ENCODE data around the gene HRH2. TPM values are rescaled to one million over a fixed set of nuclear protein-coding genes. Genes with fewer than 3 reads are reported as not detected.

Gene HRH2
- polyA plus RNA-seq, 2 donors: 0.18 to 0.40 TPM

DNA sequence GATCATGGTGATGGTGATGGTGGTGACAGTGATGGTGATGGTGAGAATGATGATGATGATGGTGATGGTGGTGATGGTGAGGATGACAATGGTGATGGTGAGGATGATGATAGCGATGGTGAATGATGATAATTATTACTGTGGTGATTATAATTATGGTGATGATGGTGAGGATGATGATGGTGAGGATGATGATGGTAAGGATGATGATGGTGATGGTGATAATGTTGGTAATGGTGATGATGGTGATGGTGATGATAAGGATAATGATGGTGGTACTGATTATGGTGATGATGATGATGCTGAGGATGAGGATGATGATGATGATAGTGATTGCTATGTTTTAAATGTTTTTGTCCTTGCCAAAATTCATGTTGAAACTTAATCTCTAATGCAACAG is 37.3 kb upstream of the HRH2 start:
- Histone ChIP-seq H3K27ac (ENCODE audit: low read depth in 2 of 2, low read length in 1 of 2) (no peak overlapping the region), H3K4me1 (ENCODE audit: control insufficient read depth in 2 of 2, insufficient read depth in 2 of 2, low read length in 1 of 2) (no peaks in the 10 kb centered on the region), H3K4me3 (ENCODE audit: low read depth in 1 of 2, low read length in 2 of 2) (no peak overlapping the region), H3K36me3 (ENCODE audit: control insufficient read depth in 2 of 2, insufficient read depth in 2 of 2, low read length in 1 of 2) (no peaks in the 10 kb centered on the region), H3K27me3 (ENCODE audit: control insufficient read depth in 1 of 2, insufficient read depth in 2 of 2, low read length in 2 of 2) (no peaks in the 10 kb centered on the region), H3K9me3 (ENCODE audit: control insufficient read depth in 2 of 2, insufficient read depth in 1 of 2, low read depth in 1 of 2, low read length in 1 of 2) (peaks cover 0 to 2% of the 10 kb centered on the region in 2 donors)
- 34 to 90% methylated on average over 1 of the region's 1 CpG for WGBS, 2 donors

GRCh38 chr5:175621971-175622370 is 35.9 kb upstream of the HRH2 start:
- H3K4me3 ChIP-seq (ENCODE audit: low read depth in 1 of 2, low read length in 2 of 2): no peak overlapping the region
- WGBS, 2 donors: 62 to 64% methylated on average over 1 of the region's 1 CpG
- H3K36me3 ChIP-seq (ENCODE audit: control insufficient read depth in 2 of 2, insufficient read depth in 2 of 2, low read length in 1 of 2): no peaks in the 10 kb centered on the region
- peaks cover 0 to 2% of the 10 kb centered on the region in 2 donors for H3K9me3 ChIP-seq (ENCODE audit: control insufficient read depth in 2 of 2, insufficient read depth in 1 of 2, low read depth in 1 of 2, low read length in 1 of 2)
- no peaks in the 10 kb centered on the region for H3K27me3 ChIP-seq (ENCODE audit: control insufficient read depth in 1 of 2, insufficient read depth in 2 of 2, low read length in 2 of 2)
- H3K4me1 ChIP-seq (ENCODE audit: control insufficient read depth in 2 of 2, insufficient read depth in 2 of 2, low read length in 1 of 2): peaks cover 0 to 1% of the 10 kb centered on the region in 2 donors
- no peak overlapping the region for H3K27ac ChIP-seq (ENCODE audit: low read depth in 2 of 2, low read length in 1 of 2)

- 61 to 68% methylated on average over 7 of the region's 7 CpGs for WGBS, 2 donors
- no peak overlapping the region for H3K27ac ChIP-seq (ENCODE audit: low read depth in 2 of 2, low read length in 1 of 2)
- H3K27me3 ChIP-seq (ENCODE audit: control insufficient read depth in 1 of 2, insufficient read depth in 2 of 2, low read length in 2 of 2): no peaks in the 10 kb centered on the region
- no peak overlapping the region for H3K4me3 ChIP-seq (ENCODE audit: low read depth in 1 of 2, low read length in 2 of 2)
- no peaks in the 10 kb centered on the region for H3K36me3 ChIP-seq (ENCODE audit: control insufficient read depth in 2 of 2, insufficient read depth in 2 of 2, low read length in 1 of 2)
- H3K9me3 ChIP-seq (ENCODE audit: control insufficient read depth in 2 of 2, insufficient read depth in 1 of 2, low read depth in 1 of 2, low read length in 1 of 2): peaks cover 0 to 2% of the 10 kb centered on the region in 2 donors
- H3K4me1 ChIP-seq (ENCODE audit: control insufficient read depth in 2 of 2, insufficient read depth in 2 of 2, low read length in 1 of 2): peaks cover 0 to 3% of the 10 kb centered on the region in 2 donors
These were observed 34.8 kb upstream of the HRH2 start for GRCh38 chr5:175623088-175623487.

GRCh38 chr5:175624316-175624715 is 33.6 kb upstream of the HRH2 start:
- Histone ChIP-seq H3K27me3 (ENCODE audit: control insufficient read depth in 1 of 2, insufficient read depth in 2 of 2, low read length in 2 of 2) (no peaks in the 10 kb centered on the region), H3K4me3 (ENCODE audit: low read depth in 1 of 2, low read length in 2 of 2) (no peak overlapping the region), H3K4me1 (ENCODE audit: control insufficient read depth in 2 of 2, insufficient read depth in 2 of 2, low read length in 1 of 2) (peaks cover 0 to 3% of the 10 kb centered on the region in 2 donors), H3K36me3 (ENCODE audit: control insufficient read depth in 2 of 2, insufficient read depth in 2 of 2, low read length in 1 of 2) (no peaks in the 10 kb centered on the region), H3K27ac (ENCODE audit: low read depth in 2 of 2, low read length in 1 of 2) (no peak overlapping the region), H3K9me3 (ENCODE audit: control insufficient read depth in 2 of 2, insufficient read depth in 1 of 2, low read depth in 1 of 2, low read length in 1 of 2) (peaks cover 0 to 2% of the 10 kb centered on the region in 2 donors)
- 46 to 48% methylated on average over 3 of the region's 3 CpGs for WGBS, 2 donors

DNA sequence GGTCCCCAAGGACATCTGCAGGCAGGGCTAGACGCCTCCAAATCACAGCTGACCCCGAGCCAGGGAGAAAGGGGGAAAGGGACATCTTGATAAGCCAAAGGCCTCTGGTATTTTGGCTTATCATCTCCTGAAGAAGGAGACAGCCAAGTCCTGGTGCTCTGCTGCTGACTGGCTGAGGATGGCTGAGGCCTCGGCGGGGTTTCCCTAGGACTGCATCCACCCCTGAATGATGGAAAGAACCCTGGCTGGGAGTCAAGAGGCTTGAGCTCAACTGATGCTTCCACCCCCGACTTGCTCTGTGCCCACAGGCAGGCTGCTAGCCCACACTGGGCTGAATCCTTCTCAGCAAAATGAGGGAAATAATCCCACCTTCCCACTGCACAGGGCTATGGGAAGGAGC is 30.9 kb upstream of the HRH2 start:
- Histone ChIP-seq H3K36me3 (ENCODE audit: control insufficient read depth in 2 of 2, insufficient read depth in 2 of 2, low read length in 1 of 2) (no peaks in the 10 kb centered on the region), H3K27ac (ENCODE audit: low read depth in 2 of 2, low read length in 1 of 2) (no peak overlapping the region), H3K27me3 (ENCODE audit: control insufficient read depth in 1 of 2, insufficient read depth in 2 of 2, low read length in 2 of 2) (no peaks in the 10 kb centered on the region), H3K4me1 (ENCODE audit: control insufficient read depth in 2 of 2, insufficient read depth in 2 of 2, low read length in 1 of 2) (peaks cover 0 to 3% of the 10 kb centered on the region in 2 donors), H3K9me3 (ENCODE audit: control insufficient read depth in 2 of 2, insufficient read depth in 1 of 2, low read depth in 1 of 2, low read length in 1 of 2) (peaks cover 0 to 10% of the 10 kb centered on the region in 2 donors), H3K4me3 (ENCODE audit: low read depth in 1 of 2, low read length in 2 of 2) (no peak overlapping the region)
- 48 to 53% methylated on average over 5 of the region's 5 CpGs for WGBS, 2 donors

GRCh38 chr5:175627739-175628138 is 30.1 kb upstream of the HRH2 start:
- 82% methylated on average over 4 of the region's 4 CpGs for WGBS, 2 donors
- peaks cover 0 to 3% of the 10 kb centered on the region in 2 donors for H3K4me1 ChIP-seq (ENCODE audit: control insufficient read depth in 2 of 2, insufficient read depth in 2 of 2, low read length in 1 of 2)
- H3K36me3 ChIP-seq (ENCODE audit: control insufficient read depth in 2 of 2, insufficient read depth in 2 of 2, low read length in 1 of 2): no peaks in the 10 kb centered on the region
- no peak overlapping the region for H3K27ac ChIP-seq (ENCODE audit: low read depth in 2 of 2, low read length in 1 of 2)
- H3K27me3 ChIP-seq (ENCODE audit: control insufficient read depth in 1 of 2, insufficient read depth in 2 of 2, low read length in 2 of 2): no peaks in the 10 kb centered on the region
- peaks cover 0 to 10% of the 10 kb centered on the region in 2 donors for H3K9me3 ChIP-seq (ENCODE audit: control insufficient read depth in 2 of 2, insufficient read depth in 1 of 2, low read depth in 1 of 2, low read length in 1 of 2)
- H3K4me3 ChIP-seq (ENCODE audit: low read depth in 1 of 2, low read length in 2 of 2): no peak overlapping the region

- Histone ChIP-seq H3K9me3 (ENCODE audit: control insufficient read depth in 2 of 2, insufficient read depth in 1 of 2, low read depth in 1 of 2, low read length in 1 of 2) (peaks cover 0 to 10% of the 10 kb centered on the region in 2 donors), H3K4me3 (ENCODE audit: low read depth in 1 of 2, low read length in 2 of 2) (no peak overlapping the region), H3K27me3 (ENCODE audit: control insufficient read depth in 1 of 2, insufficient read depth in 2 of 2, low read length in 2 of 2) (no peaks in the 10 kb centered on the region), H3K27ac (ENCODE audit: low read depth in 2 of 2, low read length in 1 of 2) (no peak overlapping the region), H3K36me3 (ENCODE audit: control insufficient read depth in 2 of 2, insufficient read depth in 2 of 2, low read length in 1 of 2) (no peaks in the 10 kb centered on the region), H3K4me1 (ENCODE audit: control insufficient read depth in 2 of 2, insufficient read depth in 2 of 2, low read length in 1 of 2) (peaks cover 0 to 3% of the 10 kb centered on the region in 2 donors)
- WGBS, 2 donors: 79 to 82% methylated on average over 8 of the region's 8 CpGs
These were observed 29.2 kb upstream of the HRH2 start for GRCh38 chr5:175628668-175629067.

- Histone ChIP-seq H3K27me3 (ENCODE audit: control insufficient read depth in 1 of 2, insufficient read depth in 2 of 2, low read length in 2 of 2) (no peaks in the 10 kb centered on the region), H3K9me3 (ENCODE audit: control insufficient read depth in 2 of 2, insufficient read depth in 1 of 2, low read depth in 1 of 2, low read length in 1 of 2) (peaks cover 0 to 10% of the 10 kb centered on the region in 2 donors), H3K27ac (ENCODE audit: low read depth in 2 of 2, low read length in 1 of 2) (no peak overlapping the region), H3K4me1 (ENCODE audit: control insufficient read depth in 2 of 2, insufficient read depth in 2 of 2, low read length in 1 of 2) (peaks cover 0 to 3% of the 10 kb centered on the region in 2 donors), H3K4me3 (ENCODE audit: low read depth in 1 of 2, low read length in 2 of 2) (no peak overlapping the region), H3K36me3 (ENCODE audit: control insufficient read depth in 2 of 2, insufficient read depth in 2 of 2, low read length in 1 of 2) (no peaks in the 10 kb centered on the region)
- WGBS, 2 donors: 90 to 92% methylated on average over 6 of the region's 6 CpGs
These were observed 28.6 kb upstream of the HRH2 start for GRCh38 chr5:175629261-175629660.

GRCh38 chr5:175629793-175630192 is 28.1 kb upstream of the HRH2 start:
- peaks cover 0 to 3% of the 10 kb centered on the region in 2 donors for H3K4me1 ChIP-seq (ENCODE audit: control insufficient read depth in 2 of 2, insufficient read depth in 2 of 2, low read length in 1 of 2)
- no peaks in the 10 kb centered on the region for H3K36me3 ChIP-seq (ENCODE audit: control insufficient read depth in 2 of 2, insufficient read depth in 2 of 2, low read length in 1 of 2)
- no peaks in the 10 kb centered on the region for H3K27me3 ChIP-seq (ENCODE audit: control insufficient read depth in 1 of 2, insufficient read depth in 2 of 2, low read length in 2 of 2)
- 86 to 94% methylated on average over 1 of the region's 1 CpG for WGBS, 2 donors
- no peak overlapping the region for H3K27ac ChIP-seq (ENCODE audit: low read depth in 2 of 2, low read length in 1 of 2)
- H3K9me3 ChIP-seq (ENCODE audit: control insufficient read depth in 2 of 2, insufficient read depth in 1 of 2, low read depth in 1 of 2, low read length in 1 of 2): peaks cover 0 to 10% of the 10 kb centered on the region in 2 donors
- no peak overlapping the region for H3K4me3 ChIP-seq (ENCODE audit: low read depth in 1 of 2, low read length in 2 of 2)

DNA sequence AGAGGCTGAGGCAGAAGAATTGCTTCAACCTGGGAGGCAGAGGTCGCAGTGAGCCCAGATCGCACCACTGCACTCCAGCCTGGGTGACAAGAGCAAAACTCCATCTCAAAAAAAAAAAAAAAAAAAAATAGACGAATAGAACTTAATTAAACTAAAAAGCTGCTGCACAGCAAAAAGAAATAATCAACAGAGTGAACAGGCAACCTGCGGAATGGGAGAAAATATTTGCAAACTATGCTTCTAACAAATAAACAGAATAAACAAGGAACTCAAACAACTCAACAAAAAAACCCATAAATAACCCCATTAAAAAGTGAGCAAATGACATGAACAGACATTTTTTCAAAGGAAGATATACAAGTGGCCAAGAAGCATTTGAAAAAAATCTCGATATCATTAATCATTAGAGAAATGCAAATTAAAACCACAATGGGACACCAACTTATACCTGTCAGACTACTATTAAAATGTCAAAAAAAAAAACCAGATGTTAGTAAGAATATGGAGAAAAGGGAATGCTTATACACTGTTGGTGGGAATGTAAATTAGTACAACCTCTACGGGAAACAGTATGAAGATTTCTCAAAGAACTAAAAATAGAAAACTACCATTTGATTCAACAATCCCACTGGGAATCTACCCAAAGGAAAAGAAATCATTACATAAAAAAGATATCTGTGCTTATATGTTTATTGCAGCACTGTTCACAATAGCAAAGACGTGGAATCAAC is 21.9 kb upstream of the HRH2 start:
- Histone ChIP-seq H3K4me3 (ENCODE audit: low read depth in 1 of 2, low read length in 2 of 2) (no peak overlapping the region), H3K9me3 (ENCODE audit: control insufficient read depth in 2 of 2, insufficient read depth in 1 of 2, low read depth in 1 of 2, low read length in 1 of 2) (no peaks in the 10 kb centered on the region), H3K36me3 (ENCODE audit: control insufficient read depth in 2 of 2, insufficient read depth in 2 of 2, low read length in 1 of 2) (no peaks in the 10 kb centered on the region), H3K27ac (ENCODE audit: low read depth in 2 of 2, low read length in 1 of 2) (no peak overlapping the region), H3K27me3 (ENCODE audit: control insufficient read depth in 1 of 2, insufficient read depth in 2 of 2, low read length in 2 of 2) (no peaks in the 10 kb centered on the region), H3K4me1 (ENCODE audit: control insufficient read depth in 2 of 2, insufficient read depth in 2 of 2, low read length in 1 of 2) (no peaks in the 10 kb centered on the region)
- WGBS, 2 donors: 69 to 76% methylated on average over 7 of the region's 7 CpGs
